Naive thymus-derived CD8-positive, alpha-beta T cell (primary cell): ENCODE measurements around the gene ANAPC2. TPM values are rescaled to one million over a fixed set of nuclear protein-coding genes. Genes with fewer than 3 reads are reported as not detected.

ENCODE experiments used
- ATAC-seq, 2 donors: fragments of 150-1000 bp; cut with Tn5 transposase in 1 of 2; sonication (Bioruptor Pico), chemical (Tn5 transposase) in 1 of 2; 1 replicate in 1 of 2; 2 replicates in 1 of 2; pipeline ENCODE4 v1.10.0; 2021; ENCODE audit warnings: mild to moderate bottlenecking in 2 of 2, moderate library complexity in 2 of 2
- POLR2A ChIA-PET: fragments of 350-600 bp; sonication (Branson Sonifier 250); formaldehyde crosslinking; loops from one replicate; lab custom pipeline; 2021; ENCODE audit warnings: antibody characterized with exemption; lab: Charles Lee
- DNase-seq, 10 donors: peaks; one replicate each; pipeline versions ENCODE4 v3.0.0 to v3.0.0-alpha.2; 2020 to 2022
- H3K27ac Mint-ChIP-seq, 10 donors: one replicate each; pipeline ENCODE4 v1.8.0; 2020 to 2022; ENCODE audit warnings: mild to moderate bottlenecking in 10 of 10, mixed read lengths in 10 of 10, moderate library complexity in 4 of 10, inconsistent platforms in 1 of 10
- H3K27me3 Mint-ChIP-seq, 5 donors: one replicate each; pipeline ENCODE4 v1.8.0; 2021 to 2022; ENCODE audit warnings: mixed read lengths in 5 of 5
- H3K36me3 Mint-ChIP-seq, 3 donors: one replicate each; pipeline ENCODE4 v1.8.0; 2020 to 2022; ENCODE audit warnings: mixed read lengths in 3 of 3, mild to moderate bottlenecking in 2 of 3, inconsistent platforms in 1 of 3
- H3K4me1 Mint-ChIP-seq, 4 donors: one replicate each; pipeline ENCODE4 v1.8.0; 2021 to 2022; ENCODE audit warnings: mixed read lengths in 4 of 4
- H3K4me3 Mint-ChIP-seq, 10 donors: one replicate each; pipeline ENCODE4 v1.8.0; 2020 to 2022; ENCODE audit warnings: mild to moderate bottlenecking in 10 of 10, mixed read lengths in 10 of 10, moderate library complexity in 6 of 10, inconsistent platforms in 1 of 10
- H3K9me3 Mint-ChIP-seq, 9 donors: one replicate each; pipeline ENCODE4 v1.8.0; 2020 to 2022; ENCODE audit warnings: mixed read lengths in 9 of 9, mild to moderate bottlenecking in 3 of 9, inconsistent platforms in 1 of 9, moderate library complexity in 1 of 9
- polyA plus RNA-seq, 3 donors: library from polyadenylated mRNA; unstranded; fragments of 300-500 nt; fragmentation: Illumina TruSeq; gene quantifications; one replicate each; pipeline ENCODE4 v1.2.3, GENCODE V29; 2021
- total RNA-seq, 8 experiments: library from RNA in 2 of 8; stranded (reverse) in 2 of 8; gene quantifications; one replicate each; pipeline ENCODE4 v1.2.3 and lab custom pipeline; 2021 to 2026

The ANAPC2 gene
- total and polyA plus RNA-seq, 5 experiments from 2014 or later, result 3.4 to 146 (median 5.9) TPM

DNA sequence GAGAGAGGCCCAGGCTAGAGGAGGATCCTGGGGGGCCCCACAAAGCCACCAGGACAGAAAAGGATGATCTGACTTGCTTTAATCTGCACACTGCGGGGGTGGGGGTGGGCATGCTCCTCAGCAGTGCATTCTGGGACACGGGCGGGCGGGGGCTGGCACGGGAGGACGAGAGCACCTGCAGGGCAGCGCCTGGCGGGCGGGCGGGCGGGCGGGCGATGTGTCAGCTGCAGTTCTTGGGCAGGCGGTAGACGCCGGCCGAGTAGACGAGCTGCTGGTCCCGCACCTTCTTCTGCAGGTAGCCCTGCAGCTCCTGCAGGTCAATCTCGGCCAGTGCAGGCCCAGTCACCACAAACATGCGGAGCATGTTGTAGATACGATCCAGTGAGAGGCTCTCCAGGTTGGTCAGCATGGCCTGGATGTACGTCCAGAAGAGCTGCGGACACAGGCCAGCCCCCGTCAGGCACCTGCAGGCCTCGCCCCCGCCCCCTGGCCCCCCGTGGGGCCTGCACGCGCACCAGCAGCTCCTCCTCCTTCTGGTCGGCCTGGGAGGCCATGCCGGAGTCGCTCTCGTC is 13.6 kb downstream of the ANAPC2 start:
- no peak overlapping the region for H3K27ac Mint-ChIP-seq
- POLR2A ChIA-PET, result interaction anchor here (0.5 to 2.4 kb wide), 5 partner anchors 11 to 85 kb away, joined by 3 to 11 read pairs (median 3); partner anchors contain the start of genes ANAPC2 and SSNA1
- H3K36me3 Mint-ChIP-seq, result peaks cover 0 to 13% (median 0%) of the 10 kb centered on the region in 3 donors
- no peaks in the 10 kb centered on the region for H3K9me3 Mint-ChIP-seq
- peaks cover 0 to 13% (median under 1%) of the 10 kb centered on the region in 4 donors for H3K4me1 Mint-ChIP-seq
- peak overlapping the region in 5 of 10 donors; percentile 14 to 39 (median 26) for H3K4me3 Mint-ChIP-seq
- ATAC-seq, result peak; percentile 24 to 48
- DNase-seq, result no peak
- peaks cover 0 to 14% (median 3%) of the 10 kb centered on the region in 5 donors for H3K27me3 Mint-ChIP-seq

DNA sequence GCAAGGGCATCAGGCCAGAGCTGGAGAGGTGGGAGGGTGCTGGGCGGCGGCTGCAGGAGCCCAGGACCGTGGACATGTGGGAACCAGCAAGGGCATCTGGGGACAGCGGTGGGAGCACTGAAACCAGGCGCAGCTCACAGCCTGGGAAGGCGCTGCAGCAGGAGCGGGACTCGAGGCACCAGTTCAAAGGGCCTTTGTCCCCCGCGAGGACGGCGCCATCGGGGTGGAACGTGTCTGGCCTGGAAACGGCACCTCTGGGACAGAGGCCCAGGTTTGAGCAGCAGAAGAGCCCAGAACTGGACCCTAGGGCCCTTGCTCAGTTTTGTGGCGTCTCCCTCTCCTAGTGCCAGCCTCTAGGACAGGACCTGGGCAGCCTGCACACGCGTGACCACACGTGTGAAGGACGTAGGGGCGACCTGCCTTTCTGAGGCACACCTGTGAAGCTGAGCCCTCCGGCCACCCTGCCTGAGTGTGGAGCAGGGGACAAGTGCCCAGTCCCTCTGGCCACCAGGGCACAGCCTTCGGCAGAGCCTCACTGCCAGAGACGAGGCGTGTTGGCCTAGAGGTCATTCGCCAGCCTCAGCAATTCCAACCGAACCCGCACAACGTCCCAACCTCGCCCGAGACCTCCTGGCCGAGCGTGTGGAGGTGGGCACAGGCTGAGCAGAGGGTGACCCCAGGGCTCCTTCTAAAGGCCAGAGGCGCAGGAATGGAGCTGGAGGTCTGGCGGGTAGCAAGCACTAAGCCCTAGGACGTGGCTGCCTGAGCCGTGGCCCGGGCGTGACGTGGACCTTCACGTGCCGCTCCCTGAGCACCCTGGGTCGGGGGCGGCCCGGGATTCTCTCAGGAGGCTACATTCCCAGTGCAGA is 14.3 kb downstream of the ANAPC2 start:
- Mint-ChIP-seq H3K36me3 (peaks cover 0 to 8% (median 0%) of the 10 kb centered on the region in 3 donors), H3K9me3 (no peaks in the 10 kb centered on the region), H3K27me3 (peaks cover 0 to 14% (median 3%) of the 10 kb centered on the region in 5 donors), H3K27ac (no peak overlapping the region), H3K4me1 (peaks cover 0 to 13% (median under 1%) of the 10 kb centered on the region in 4 donors), H3K4me3 (peak overlapping the region in 1 of 10 donors; percentile 45)
- DNase-seq (no peak), ATAC-seq (no peak)
- POLR2A ChIA-PET, result interaction anchor here (1.2 to 2.4 kb wide), 3 partner anchors 12 to 44 kb away, joined by 3 to 11 read pairs (median 5); partner anchors contain the start of genes ANAPC2 and SSNA1

DNA sequence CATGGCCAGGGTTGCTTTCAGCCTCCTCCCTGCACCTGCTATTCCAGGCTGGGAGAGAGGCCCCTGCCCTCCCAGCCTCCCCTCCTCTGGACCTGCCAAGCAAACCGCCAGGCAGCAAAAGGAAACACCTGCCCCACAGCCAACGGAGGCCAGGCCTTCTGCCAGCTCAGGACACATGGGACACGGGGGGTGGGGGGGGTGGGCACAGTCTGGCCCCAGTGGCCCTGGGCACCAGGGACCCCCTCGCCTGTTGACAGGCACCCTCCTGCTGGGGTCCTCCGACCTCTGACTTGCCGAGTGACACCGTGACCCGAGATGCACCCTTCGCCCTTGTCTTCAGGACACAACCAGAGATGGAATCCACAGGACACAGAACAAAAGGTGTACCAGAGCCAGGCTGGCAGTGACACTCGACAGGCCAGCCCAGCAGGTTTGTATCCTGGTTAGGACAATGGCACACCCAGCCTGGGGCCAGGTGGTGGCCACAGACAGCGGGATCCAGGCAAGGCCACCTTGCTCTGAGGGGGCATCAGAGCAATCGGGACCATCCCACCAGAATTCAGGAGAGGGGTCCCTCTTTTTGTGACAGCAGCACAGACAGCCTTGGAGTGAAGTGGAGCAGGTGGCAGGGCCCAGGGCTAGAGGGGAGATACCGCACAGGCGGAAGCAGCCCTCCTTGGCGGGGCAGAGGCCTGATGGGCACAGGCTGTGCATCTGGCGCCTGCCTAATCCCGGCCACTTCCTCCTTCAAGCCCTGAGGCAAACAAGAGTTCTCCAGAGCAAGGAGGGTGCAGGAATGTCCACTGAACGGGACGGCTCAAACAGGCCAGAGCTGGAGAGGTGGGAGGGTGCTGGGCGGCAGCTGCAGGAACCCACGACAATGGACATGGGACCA is 15.2 kb downstream of the ANAPC2 start:
- Mint-ChIP-seq H3K4me1 (peaks cover 0 to 16% (median 4%) of the 10 kb centered on the region in 4 donors), H3K4me3 (peak overlapping the region in 1 of 10 donors; percentile 45), H3K36me3 (peaks cover 0 to 5% (median 0%) of the 10 kb centered on the region in 3 donors), H3K27me3 (peaks cover 0 to 18% (median 3%) of the 10 kb centered on the region in 5 donors), H3K27ac (no peak overlapping the region), H3K9me3 (no peaks in the 10 kb centered on the region)
- DNase-seq, result no peak
- ATAC-seq, result no peak
- POLR2A ChIA-PET, result interaction anchor here (1.6 to 2.4 kb wide), 3 partner anchors 15 to 43 kb away, joined by 5 to 11 read pairs (median 6); partner anchors contain the start of genes ANAPC2 and SSNA1

DNA sequence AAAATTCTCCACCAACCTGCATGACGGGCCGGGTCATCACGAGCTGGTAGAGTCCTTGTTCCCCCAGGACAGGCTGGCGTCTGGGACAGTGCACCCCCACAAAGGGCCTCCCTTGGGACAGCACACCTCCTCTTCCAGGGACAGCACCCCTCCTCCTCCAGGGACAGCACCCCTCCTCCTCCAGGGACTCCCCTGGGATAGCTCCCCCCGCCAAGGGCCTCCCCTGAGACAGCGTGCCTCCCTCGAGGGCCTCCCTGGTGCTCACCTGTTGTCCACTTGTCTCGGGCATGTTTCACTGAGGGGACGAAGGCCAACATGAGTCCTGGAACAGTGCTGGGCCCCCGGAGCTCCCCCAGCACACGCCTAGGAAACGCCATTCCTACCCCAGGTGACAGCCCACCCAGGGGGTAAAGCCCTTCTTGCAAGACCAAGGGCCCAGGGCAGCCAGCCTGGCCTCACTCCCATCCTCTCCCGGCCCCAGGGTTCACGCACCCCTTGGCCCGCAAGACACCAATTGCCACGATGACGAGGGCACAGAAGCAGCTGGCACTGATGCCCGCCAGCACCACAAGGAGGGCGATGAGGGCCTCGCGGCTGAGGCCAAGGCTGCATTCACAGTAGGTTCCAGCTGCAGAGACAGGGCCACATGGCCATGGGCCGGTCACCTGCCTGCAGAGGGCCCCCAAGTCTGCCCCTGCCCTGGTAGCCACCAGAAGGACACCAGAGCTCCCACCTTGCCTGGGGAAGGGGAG is 17.0 kb downstream of the ANAPC2 start:
- Mint-ChIP-seq H3K4me3 (no peak overlapping the region), H3K36me3 (no peaks in the 10 kb centered on the region), H3K27me3 (peaks cover 3 to 29% (median 8%) of the 10 kb centered on the region in 5 donors), H3K4me1 (peaks cover 0 to 18% (median 5%) of the 10 kb centered on the region in 4 donors), H3K9me3 (peaks cover 0 to 3% (median 0%) of the 10 kb centered on the region in 9 donors), H3K27ac (no peak overlapping the region)
- ATAC-seq (no peak), DNase-seq (no peak)
- POLR2A ChIA-PET, result interaction anchor here (0.7 to 1.6 kb wide), 4 partner anchors 9 to 50 kb away, joined by 3 to 6 read pairs (median 3); partner anchors contain the start of genes ANAPC2 and SSNA1

DNA sequence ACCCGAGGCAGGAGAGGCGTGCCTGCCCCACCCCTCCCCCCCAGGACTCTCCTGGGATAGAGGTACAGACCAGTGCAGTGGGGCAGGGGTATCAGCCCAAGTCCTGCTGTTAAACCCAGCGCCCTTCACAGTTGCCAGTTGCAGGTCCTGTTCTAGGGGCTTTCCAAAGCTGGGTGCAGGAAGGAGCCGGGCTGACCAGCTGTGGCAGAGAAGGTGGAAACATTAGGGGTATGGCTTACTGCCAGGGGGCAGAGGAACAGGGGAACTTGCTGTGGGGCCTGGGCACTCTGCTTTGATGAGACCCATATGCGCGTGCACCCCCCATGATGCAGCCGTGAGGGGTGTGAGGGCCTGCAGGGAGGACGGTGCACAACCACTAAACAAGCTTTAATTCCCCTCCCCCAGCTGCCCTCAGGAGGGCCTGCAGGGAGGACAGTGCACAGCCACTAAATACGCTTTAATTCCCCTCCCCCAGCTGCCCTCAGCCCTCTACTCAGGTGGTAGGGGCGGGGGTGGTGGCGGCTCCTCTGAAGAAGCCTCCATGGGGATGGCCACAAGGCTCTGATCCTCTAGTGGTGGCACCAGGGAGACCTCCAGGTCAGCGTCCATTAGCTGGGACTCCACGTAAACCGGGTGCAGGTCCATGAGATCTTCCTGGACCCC is 17.7 kb downstream of the ANAPC2 start:
- DNase-seq (no peak), ATAC-seq (no peak)
- Mint-ChIP-seq H3K27ac (no peak overlapping the region), H3K4me3 (peak overlapping the region in 1 of 10 donors; percentile 38), H3K9me3 (peaks cover 0 to 3% (median 0%) of the 10 kb centered on the region in 9 donors), H3K36me3 (no peaks in the 10 kb centered on the region), H3K4me1 (peaks cover 0 to 16% (median 5%) of the 10 kb centered on the region in 4 donors), H3K27me3 (peaks cover 3 to 34% (median 8%) of the 10 kb centered on the region in 5 donors)
- POLR2A ChIA-PET, result interaction anchor here (0.7 to 1.3 kb wide), 3 partner anchors 8 to 51 kb away, joined by 3 to 6 read pairs (median 3); partner anchors contain the start of genes ANAPC2 and SSNA1

DNA sequence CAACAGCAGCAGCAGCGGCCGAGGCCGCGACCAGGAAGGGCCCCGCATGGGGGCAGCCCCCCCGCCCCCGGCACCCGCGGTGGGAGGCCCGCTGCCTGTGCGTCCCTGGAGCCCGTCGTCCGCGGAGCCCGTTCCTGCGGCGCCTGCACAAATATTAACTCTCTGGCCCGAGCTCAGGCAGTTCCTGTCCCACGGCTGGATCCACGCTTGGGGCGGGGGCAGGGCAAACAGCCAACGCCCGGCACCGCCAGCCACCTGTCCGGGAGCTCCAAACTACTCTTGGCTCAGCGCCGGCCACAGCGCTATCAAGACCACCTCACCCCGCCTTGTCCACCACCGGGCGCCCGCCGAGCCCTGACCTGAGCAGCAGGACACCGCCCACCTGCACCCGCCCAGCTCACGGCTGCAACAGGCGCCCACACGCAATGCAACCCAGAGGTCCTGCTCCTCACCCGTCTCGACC is 18.4 kb downstream of the ANAPC2 start, which contains the start of gene LRRC26:
TSS of gene LRRC26 (minus strand) at position 156 of the 463 bp plus-strand sequence. CDS start at position 48, 108 bp downstream.
- ATAC-seq (no peak), DNase-seq (no peak)
- Mint-ChIP-seq H3K27ac (no peak within 1 kb of the TSS), H3K9me3 (peaks cover 0 to 4% (median 0%) of the 10 kb centered on the region in 9 donors), H3K4me1 (peaks cover 0 to 16% (median 5%) of the 10 kb centered on the region in 4 donors), H3K4me3 (peak within 1 kb of the TSS in 6 of 10 donors; percentile 33 to 81 (median 58)), H3K27me3 (peaks cover 4 to 41% (median 8%) of the 10 kb centered on the region in 5 donors), H3K36me3 (no peaks in the 10 kb centered on the region)
- POLR2A ChIA-PET, result interaction anchor here (1.3 kb wide), 1 partner anchor 19 kb away, joined by 6 read pairs; the partner anchor contains the start of genes ANAPC2 and SSNA1

DNA sequence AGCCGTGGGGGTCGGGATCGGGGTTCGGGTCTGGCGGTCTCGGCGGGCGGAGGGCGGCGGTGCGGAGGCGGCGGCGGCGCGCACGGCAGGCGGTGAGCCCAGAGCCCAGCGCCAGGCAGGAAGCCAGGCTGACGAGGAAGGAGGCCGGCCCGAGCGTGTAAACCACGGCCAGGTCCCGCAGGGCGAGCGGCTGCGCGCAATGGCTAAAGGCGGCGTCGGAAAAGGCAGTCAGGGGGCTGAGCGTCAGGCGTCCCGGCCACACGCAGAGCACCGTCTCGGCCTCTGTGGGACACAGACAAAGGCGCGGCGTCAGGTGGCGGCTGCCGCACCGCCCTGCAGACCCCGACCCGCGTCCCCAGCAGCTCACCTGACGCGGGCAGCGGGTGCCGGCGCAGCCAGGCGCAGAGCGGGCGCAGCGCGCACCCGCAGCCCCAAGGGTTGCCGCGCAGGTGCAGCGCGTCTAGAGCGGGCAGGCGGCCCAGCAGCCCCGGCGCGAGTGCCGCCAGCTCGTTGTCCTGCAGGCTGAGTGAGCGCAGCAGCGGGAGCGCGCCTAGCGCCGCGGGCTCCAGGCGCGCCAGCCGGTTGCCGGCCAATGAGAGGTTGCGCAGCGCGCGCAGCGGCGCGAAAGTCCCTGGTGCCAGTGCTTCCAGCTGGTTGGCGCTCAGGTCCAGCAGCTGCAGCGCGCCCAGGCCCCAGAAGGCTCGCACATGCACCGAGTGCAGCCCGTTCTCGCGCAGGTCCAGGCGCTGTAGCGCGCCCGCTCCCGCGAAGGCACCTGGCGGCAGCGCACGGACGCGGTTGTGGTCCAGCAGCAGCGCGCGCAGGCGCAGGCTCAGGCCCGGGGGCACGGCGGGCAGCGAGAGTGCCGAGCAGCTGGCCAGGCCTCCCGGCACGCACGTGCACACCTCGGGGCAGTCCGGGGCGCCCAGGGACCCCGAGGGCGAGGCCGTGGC is 19.2 kb downstream of the ANAPC2 start:
- ATAC-seq (peak; percentile 51 to 65), DNase-seq (no peak)
- Mint-ChIP-seq H3K4me3 (peak overlapping the region in 7 of 10 donors; percentile 28 to 81 (median 55)), H3K27ac (no peak overlapping the region), H3K4me1 (peaks cover 0 to 15% (median 5%) of the 10 kb centered on the region in 4 donors), H3K36me3 (peaks cover 0 to under 1% (median 0%) of the 10 kb centered on the region in 3 donors), H3K9me3 (peaks cover 0 to 4% (median 0%) of the 10 kb centered on the region in 9 donors), H3K27me3 (peaks cover 4 to 46% (median 12%) of the 10 kb centered on the region in 5 donors)
- POLR2A ChIA-PET, result interaction anchor here (1.3 kb wide), 2 partner anchors 19 to 82 kb away, joined by 3 to 6 read pairs; partner anchors contain the start of genes ANAPC2, MAN1B1 and SSNA1

DNA sequence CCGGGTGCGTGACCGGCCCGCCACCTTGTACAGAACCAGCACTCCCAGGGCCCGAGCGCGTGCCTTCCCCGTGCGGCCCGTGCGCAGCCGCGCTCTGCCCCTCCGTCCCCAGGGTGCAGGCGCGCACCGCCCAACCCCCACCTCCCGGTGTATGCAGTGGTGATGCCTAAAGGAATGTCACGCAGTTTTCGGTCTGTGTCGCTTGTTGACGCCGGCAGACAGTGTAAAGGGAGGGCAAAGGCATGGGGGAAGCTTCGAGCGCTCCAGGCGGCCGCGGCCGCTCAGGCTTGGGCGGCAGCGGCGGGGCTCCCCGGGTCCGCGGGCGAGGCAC is 19.8 kb downstream of the ANAPC2 start:
- peaks cover 4 to 49% (median 12%) of the 10 kb centered on the region in 5 donors for H3K27me3 Mint-ChIP-seq
- DNase-seq, result no peak

DNA sequence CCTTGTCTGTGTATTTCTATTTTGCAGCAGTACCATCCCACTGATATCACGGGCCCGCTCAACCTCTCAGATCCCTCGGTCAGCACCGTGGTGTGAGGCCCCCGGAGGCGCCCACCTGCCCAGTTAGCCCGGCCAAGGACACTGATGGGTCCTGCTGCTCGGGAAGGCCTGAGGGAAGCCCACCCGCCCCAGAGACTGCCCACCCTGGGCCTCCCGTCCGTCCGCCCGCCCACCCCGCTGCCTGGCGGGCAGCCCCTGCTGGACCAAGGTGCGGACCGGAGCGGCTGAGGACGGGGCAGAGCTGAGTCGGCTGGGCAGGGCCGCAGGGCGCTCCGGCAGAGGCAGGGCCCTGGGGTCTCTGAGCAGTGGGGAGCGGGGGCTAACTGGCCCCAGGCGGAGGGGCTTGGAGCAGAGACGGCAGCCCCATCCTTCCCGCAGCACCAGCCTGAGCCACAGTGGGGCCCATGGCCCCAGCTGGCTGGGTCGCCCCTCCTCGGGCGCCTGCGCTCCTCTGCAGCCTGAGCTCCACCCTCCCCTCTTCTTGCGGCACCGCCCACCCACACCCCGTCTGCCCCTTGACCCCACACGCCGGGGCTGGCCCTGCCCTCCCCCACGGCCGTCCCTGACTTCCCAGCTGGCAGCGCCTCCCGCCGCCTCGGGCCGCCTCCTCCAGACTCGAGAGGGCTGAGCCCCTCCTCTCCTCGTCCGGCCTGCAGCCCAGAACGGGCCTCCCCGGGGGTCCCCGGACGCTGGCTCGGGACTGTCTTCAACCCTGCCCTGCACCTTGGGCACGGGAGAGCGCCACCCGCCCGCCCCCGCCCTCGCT is 20.4 kb downstream of the ANAPC2 start:
- POLR2A ChIA-PET, result interaction anchor here (0.9 to 1.3 kb wide), 2 partner anchors 20 to 81 kb away, joined by 3 read pairs; partner anchors contain the start of gene MAN1B1
- H3K27ac Mint-ChIP-seq, result no peak overlapping the region
- peak; percentile 21 to 35 for ATAC-seq

More for the DNA sequence above, 19.8 kb downstream of the ANAPC2 start:
- no peak overlapping the region for H3K27ac Mint-ChIP-seq
- peak; percentile 51 to 53 for ATAC-seq
- H3K36me3 Mint-ChIP-seq, result peaks cover 0 to 2% (median 0%) of the 10 kb centered on the region in 3 donors
- H3K9me3 Mint-ChIP-seq, result peaks cover 0 to 4% (median 0%) of the 10 kb centered on the region in 9 donors
- peaks cover under 1 to 12% (median 5%) of the 10 kb centered on the region in 4 donors for H3K4me1 Mint-ChIP-seq
- peak overlapping the region in 7 of 10 donors; percentile 6 to 81 (median 60) for H3K4me3 Mint-ChIP-seq
- POLR2A ChIA-PET, result interaction anchor here (0.9 to 1.3 kb wide), 2 partner anchors 19 to 82 kb away, joined by 3 read pairs; partner anchors contain the start of gene MAN1B1

More for the DNA sequence above, 20.4 kb downstream of the ANAPC2 start:
- H3K27me3 Mint-ChIP-seq, result peaks cover 5 to 55% (median 12%) of the 10 kb centered on the region in 5 donors
- peak overlapping the region in 4 of 10 donors; percentile 45 to 60 (median 56) for H3K4me3 Mint-ChIP-seq
- peaks cover 0 to 4% (median 0%) of the 10 kb centered on the region in 9 donors for H3K9me3 Mint-ChIP-seq
- DNase-seq, result no peak
- peaks cover 0 to 2% (median 0%) of the 10 kb centered on the region in 3 donors for H3K36me3 Mint-ChIP-seq
- H3K4me1 Mint-ChIP-seq, result peaks cover 3 to 8% (median 5%) of the 10 kb centered on the region in 4 donors
